HT-29 (cell line): ENCODE measurements around the gene SLC6A19. TPM values are rescaled to one million over a fixed set of nuclear protein-coding genes. Genes with fewer than 3 reads are reported as not detected.
"Not testable (repeated sequence)": the region's sequence is repeated elsewhere in the genome, so short reads cannot be mapped to it uniquely, and the experiment has no call there.

ENCODE experiments used
- DNase-seq: peaks from one replicate; pipeline ENCODE4 v3.0.0-alpha.2; 2015; ENCODE audit warnings: low spot score
- total RNA-seq: library from RNA; depleted of rRNA; stranded (reverse); fragments of >200 nt; shearing (Covaris generic); gene quantifications from 2 replicates; pipeline ENCODE4 v1.2.3, GENCODE V29; 2014; rRNA removed

Gene SLC6A19
- total RNA-seq, 1 experiment from 2014 or later = not detected

DNA sequence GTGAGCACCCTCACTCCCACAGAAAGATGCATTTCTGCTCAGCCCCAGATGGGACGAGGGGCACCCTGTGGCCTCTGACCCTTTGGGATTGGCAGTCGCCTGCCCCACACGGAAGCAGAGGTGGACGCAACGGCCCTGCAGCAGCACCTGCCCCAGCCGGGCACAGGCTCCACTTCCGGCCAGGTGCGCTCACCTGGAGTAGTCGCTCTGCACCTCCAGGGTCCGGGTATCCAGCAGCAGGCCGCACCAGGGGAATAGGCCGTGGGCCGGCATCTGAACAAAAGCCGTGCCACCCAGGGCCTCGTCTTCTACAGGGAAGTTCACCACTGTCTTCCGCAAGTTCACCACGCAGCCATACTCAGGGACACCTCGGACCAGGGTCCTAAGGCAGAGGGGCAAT lies 62.8 kb downstream of the SLC6A19 start:
- DNase-seq = no peak

- DNase-seq = no peak
Measured at GRCh38 chr5:1265026-1265425, 63.6 kb downstream of the SLC6A19 start.

GRCh38 chr5:1265461-1266455 lies 64.4 kb downstream of the SLC6A19 start:
- no peak for DNase-seq

- no peak for DNase-seq
Measured at GRCh38 chr5:1266791-1267190, 65.4 kb downstream of the SLC6A19 start.

DNA sequence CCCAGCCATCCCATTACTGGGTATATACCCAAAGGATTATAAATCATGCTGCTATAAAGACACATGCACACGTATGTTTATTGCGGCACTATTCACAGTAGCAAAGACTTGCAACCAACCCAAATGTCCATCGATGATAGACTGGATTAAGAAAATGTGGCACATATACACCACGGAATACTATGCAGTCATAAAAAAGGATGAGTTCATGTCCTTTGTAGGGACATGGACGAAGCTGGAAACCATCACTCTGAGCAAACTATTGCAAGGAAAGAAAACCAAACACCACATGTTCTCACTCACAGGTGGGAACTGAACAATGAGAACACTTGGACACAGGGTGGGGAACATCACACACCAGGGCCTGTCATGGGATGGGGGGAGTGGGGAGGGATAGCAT lies 66.1 kb downstream of the SLC6A19 start:
- DNase-seq = not testable (repeated sequence)

- no peak for DNase-seq
Measured at GRCh38 chr5:1268056-1268455, 66.7 kb downstream of the SLC6A19 start.

DNA sequence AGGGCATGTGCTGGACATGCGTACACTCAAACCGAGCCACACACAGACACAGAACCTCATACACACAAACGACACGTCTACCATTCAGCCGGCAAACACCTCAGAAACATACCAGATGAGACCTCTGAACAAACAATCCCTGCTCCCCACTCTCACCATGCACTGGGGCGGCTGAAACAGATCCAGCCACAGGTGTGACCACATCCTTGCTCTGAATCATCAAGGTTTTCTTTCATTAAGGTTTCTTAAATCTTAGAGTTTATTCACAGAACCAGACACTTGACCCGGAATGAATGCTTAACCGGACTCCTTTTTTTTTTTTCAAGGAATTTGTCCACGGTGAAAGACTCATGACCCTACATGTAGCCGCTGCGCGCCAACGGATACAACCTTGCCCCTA lies 67.3 kb downstream of the SLC6A19 start:
- DNase-seq = no peak

DNA sequence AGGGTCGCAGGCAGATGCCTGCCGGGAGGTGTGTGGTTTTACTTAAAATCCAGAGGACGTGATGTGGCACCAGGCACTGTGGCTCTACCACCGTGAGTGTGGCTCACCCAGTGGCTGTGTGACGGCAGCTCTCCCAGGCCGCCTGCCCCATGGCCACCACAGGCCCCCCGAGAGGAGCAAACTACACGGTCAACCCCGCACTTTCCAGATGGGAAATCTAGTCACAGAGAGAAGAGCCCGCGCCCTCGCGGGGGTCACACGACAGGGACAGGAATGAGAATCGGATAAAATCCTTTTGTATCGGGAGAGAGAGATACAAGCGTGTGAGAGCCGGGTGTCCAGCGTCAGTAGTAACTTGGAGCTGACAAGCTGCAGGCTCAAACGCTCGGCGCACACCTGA lies 69.0 kb downstream of the SLC6A19 start:
- no peak for DNase-seq

GRCh38 chr5:1270933-1271914 lies 69.8 kb downstream of the SLC6A19 start:
- no peak for DNase-seq

DNA sequence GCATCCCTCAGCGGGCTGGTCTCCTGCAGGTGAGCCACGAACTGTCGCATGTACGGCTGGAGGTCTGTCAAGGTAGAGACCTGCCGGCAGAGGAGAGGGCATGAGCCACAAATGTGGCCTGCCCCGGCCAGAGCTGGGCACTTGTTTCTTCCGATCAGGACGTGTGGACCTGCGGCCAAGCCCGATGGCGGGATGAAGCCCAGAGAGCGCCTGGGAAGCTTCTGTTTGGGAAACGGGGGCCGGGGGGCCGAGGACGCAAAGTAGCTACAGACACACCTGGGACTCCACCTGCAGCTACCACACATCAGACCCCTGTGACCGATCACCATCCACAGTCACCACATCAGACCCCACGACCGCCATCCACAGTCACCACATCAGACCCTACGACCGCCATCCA lies 70.8 kb downstream of the SLC6A19 start:
- no peak for DNase-seq

GRCh38 chr5:1273745-1274144 lies 72.3 kb downstream of the SLC6A19 start:
- no peak for DNase-seq

GRCh38 chr5:1274471-1274870 lies 73.1 kb downstream of the SLC6A19 start:
- DNase-seq = no peak

Other genes starting within 250 kb of the SLC6A19 start
- gene NKD2, start 192.8 kb upstream of the SLC6A19 start, total RNA-seq = 5.8 and 7.5 TPM in 2 replicates
- gene SLC12A7, start 89.5 kb upstream of the SLC6A19 start, total RNA-seq = 129 and 134 TPM in 2 replicates
- not detected in 2 replicates for gene SLC6A18, start 23.8 kb downstream of the SLC6A19 start, total RNA-seq
- 0.23 and 4.9 TPM in 2 replicates for gene TERT, start 93.5 kb downstream of the SLC6A19 start, total RNA-seq
- gene CLPTM1L, start 143.5 kb downstream of the SLC6A19 start, total RNA-seq = 392 and 406 TPM in 2 replicates
- gene SLC6A3, start 243.8 kb downstream of the SLC6A19 start, total RNA-seq = not detected in 2 replicates